ENCODE results near the gene FDX2. TPM values are rescaled to one million over a fixed set of nuclear protein-coding genes. Genes with fewer than 3 reads are reported as not detected.
A peak's percentile ranks its signal among the peaks of the same experiment; 100 is the strongest.

FDX2 gene
- total RNA-seq, 1 experiment from 2014 or later = 50.2 TPM

DNA sequence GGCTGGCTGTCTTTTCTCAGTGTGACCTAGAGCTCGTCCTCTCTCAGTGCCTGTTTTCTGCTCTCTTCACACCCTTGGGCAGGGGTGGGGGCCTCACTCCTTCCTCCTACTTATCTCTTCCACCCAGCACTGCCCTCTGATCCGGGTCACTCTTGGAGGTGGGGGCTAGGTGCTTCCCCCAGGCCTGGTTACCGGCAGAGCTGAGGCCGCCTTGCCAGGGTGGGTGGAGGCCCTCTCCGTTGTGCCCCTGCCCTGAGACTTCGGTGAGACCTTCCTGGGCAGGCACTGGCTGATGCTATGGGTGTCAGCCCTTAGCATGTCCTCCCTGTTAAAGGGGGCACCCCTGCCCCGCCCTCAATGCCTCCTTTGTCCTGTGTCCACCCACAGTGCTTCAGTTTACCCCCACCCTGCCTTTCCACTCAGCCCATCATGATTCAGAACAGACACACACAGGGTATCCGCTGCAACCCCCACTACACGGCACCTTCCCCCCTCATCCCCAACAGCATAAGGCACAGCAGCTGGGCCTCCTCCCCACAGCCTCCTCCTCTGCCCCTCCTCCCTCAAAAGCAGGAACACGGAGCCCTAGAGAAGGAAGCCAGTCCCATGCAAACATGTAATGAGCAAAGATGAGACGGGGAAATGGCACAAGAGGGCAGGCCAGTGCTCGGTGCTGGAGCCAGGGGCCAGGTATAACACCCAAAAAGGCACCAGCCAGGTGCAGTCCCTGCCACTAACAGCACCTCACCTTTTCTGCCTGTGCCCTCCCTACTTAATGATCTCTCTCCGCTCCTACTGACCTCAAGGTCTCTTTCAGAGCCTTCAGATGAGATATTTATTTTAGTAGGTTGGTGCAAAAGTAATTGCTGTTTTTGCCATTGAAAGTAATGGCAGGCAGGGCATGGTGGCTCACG lies 16.0 kb downstream of the FDX2 start:
- no peak for DNase-seq (ENCODE audit: low spot score)

DNA sequence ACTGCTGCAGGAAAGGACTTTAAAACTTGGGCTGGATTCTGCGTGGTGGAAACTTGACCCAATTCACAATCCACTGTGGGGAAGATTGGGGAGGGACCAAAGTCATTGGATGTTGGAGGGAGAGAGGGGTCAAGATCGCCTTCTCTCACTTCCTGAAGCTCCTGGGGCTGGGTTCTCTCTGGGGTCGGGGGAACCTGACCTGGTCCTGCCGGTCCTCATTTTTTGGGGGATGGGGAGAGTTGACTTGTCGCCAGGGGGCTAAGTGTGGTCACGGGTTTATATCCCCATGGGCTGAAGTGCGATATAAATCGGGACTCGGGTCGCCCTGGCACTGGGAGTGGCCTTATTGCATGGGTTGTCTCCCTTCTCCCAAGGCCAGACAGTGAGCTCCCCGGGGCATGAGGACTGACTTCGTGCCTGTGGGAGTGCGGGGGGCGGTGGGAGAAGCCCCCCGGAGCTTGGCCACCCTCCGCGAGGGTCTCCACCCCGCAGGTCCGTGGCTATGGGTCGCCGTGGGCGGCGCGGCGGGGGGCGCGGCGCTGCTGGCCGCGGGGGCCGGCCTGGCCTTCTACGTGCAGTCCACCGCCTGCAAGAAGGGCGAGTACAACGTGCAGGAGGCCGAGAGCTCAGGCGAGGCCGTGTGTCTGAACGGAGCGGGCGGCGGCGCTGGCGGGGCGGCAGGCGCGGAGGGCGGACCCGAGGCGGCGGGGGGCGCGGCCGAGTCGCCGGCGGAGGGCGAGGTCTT lies 19.8 kb downstream of the FDX2 start:
- no peak for DNase-seq (ENCODE audit: low spot score)

DNA sequence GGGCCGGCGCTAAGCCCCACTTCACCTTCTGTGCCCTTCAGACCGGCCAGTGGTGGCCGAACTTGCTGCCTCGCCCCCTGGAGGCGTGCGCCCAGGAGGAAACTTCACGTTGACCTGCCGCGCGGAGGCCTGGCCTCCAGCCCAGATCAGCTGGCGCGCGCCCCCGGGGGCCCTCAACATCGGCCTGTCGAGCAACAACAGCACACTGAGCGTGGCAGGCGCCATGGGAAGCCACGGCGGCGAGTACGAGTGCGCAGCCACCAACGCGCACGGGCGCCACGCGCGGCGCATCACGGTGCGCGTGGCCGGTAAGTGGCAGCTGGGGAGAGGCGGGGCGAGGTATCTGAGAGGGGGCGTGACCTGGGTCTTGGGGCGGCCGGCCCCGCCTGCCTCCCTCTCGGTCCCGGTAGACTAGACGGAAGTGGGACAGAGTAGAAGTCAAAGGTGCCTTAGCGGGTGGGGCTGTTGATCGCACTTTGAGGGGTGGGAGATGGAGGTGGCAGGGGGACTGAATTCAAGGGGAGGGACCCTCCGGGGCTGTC lies 20.4 kb downstream of the FDX2 start:
- DNase-seq (ENCODE audit: low spot score) = no peak

DNA sequence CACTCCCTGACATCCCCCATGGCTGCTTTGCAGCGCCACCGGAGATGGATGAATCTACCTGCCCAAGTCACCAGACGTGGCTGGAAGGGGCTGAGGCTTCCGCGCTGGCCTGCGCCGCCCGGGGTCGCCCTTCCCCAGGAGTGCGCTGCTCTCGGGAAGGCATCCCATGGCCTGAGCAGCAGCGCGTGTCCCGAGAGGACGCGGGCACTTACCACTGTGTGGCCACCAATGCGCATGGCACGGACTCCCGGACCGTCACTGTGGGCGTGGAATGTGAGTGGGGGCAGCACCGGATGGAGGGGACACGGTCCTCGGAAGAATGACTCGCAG lies 21.5 kb downstream of the FDX2 start:
- no peak for DNase-seq (ENCODE audit: low spot score)

DNA sequence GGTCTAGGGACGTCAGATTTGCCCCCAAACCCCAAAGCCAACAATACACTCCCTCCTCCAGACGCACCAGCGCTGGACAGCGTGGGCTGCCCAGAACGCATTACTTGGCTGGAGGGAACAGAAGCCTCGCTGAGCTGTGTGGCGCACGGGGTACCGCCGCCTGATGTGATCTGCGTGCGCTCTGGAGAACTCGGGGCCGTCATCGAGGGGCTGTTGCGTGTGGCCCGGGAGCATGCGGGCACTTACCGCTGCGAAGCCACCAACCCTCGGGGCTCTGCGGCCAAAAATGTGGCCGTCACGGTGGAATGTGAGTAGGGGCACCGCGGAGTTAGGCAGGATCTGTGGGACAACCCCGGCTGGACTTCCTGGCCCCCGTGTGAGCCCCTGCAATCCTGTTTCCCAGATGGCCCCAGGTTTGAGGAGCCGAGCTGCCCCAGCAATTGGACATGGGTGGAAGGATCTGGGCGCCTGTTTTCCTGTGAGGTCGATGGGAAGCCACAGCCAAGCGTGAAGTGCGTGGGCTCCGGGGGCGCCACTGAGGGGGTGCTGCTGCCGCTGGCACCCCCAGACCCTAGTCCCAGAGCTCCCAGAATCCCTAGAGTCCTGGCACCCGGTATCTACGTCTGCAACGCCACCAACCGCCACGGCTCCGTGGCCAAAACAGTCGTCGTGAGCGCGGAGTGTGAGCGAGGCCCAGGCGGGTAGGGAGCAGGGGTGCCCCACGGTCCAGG lies 22.0 kb downstream of the FDX2 start:
- DNase-seq (ENCODE audit: low spot score) = no peak

DNA sequence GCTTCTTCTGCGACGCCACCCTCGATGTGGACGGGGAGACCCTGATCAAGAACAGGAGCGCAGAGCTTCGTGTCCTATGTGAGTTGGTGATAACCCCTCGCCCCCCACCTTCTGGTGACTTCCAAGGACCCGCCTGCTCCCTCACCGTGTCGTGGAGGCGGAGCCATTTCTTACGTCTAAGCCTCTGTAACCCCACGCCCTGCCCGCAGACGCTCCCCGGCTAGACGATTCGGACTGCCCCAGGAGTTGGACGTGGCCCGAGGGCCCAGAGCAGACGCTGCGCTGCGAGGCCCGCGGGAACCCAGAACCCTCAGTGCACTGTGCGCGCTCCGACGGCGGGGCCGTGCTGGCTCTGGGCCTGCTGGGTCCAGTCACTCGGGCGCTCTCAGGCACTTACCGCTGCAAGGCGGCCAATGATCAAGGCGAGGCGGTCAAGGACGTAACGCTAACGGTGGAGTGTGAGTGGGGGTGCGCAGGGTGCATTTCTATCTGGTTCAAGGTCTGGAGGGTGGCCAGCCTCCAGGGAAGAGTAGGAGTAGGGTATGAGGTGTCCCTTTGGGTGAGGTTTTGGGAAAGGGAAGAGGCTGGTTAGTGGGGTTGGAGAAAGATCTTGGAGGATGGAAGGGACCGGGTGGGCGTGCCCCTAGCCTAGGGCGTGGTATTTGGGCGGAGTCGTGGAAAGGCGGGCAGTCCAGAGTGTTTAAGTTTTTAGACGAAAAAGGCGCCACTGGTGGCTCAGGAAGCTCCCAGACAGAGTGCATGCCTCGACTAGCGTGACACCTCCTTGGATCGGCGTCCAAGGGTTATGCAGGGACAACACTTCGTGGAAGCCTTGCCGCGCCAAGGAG lies 22.8 kb downstream of the FDX2 start:
- no peak for DNase-seq (ENCODE audit: low spot score)

DNA sequence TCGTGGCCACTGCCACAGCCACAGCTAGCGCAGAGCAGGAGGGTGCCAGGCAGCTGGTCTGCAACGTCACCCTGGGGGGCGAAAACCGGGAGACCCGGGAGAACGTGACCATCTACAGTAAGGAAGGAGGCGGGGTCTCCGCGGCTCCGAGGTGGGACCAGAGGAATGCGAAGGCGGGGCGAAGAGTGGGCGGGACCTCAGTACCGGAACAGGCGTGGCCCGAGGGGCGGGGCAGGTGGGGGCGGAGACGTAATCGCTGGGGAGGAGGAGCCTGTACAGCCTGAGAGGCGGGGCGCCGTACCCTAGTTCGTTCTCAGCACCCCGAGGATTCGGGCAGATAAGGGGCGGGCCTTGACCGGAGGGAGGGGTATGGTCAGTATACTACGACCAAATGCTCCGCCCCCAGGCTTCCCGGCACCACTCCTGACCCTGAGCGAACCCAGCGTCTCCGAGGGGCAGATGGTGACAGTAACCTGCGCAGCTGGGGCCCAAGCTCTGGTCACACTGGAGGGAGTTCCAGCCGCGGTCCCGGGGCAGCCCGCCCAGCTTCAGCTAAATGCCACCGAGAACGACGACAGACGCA lies 23.5 kb downstream of the FDX2 start:
- DNase-seq (ENCODE audit: low spot score) = peak; percentile 78

DNA sequence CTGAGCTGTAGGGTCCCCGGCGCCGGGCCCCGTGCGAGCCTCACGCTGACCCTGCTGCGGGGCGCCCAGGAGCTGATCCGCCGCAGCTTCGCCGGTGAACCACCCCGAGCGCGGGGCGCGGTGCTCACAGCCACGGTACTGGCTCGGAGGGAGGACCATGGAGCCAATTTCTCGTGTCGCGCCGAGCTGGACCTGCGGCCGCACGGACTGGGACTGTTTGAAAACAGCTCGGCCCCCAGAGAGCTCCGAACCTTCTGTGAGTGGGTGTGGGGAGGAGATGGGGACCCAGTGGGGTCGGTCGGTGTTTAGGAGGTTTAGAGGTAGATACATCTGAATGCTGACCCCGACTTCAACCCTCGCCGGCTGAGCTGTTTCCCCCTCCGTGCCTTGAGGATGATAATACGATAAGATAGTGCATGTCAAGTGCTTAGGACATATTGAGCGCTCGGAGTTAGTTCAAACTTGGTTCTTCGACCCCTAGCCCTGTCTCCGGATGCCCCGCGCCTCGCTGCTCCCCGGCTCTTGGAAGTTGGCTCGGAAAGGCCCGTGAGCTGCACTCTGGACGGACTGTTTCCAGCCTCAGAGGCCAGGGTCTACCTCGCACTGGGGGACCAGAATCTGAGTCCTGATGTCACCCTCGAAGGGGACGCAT lies 24.1 kb downstream of the FDX2 start:
- DNase-seq (ENCODE audit: low spot score) = no peak

DNA sequence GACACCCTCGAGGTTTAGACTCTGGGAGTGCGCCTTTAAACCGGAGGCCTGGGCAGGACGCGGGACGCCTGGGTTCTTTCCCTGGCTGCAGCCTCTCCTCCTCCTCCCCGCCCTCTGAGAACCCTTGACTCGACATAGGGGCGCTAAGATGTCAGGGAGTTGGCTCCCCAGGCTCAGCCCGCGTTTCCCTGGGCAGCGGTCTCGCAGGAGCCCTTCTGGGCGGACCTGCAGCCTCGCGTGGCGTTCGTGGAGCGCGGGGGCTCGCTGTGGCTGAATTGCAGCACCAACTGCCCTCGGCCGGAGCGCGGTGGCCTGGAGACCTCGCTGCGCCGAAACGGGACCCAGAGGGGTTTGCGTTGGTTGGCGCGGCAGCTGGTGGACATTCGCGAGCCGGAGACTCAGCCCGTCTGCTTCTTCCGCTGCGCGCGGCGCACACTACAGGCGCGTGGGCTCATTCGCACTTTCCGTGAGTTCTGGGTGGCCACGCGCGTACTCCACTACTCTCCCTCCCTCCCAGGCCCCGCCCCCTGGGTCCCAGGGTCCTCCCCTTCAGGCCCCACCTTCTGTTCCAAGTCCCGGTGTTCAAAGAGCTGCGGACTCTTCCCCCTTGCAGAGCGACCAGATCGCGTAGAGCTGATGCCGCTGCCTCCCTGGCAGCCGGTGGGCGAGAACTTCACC lies 24.8 kb downstream of the FDX2 start:
- DNase-seq (ENCODE audit: low spot score) = no peak

DNA sequence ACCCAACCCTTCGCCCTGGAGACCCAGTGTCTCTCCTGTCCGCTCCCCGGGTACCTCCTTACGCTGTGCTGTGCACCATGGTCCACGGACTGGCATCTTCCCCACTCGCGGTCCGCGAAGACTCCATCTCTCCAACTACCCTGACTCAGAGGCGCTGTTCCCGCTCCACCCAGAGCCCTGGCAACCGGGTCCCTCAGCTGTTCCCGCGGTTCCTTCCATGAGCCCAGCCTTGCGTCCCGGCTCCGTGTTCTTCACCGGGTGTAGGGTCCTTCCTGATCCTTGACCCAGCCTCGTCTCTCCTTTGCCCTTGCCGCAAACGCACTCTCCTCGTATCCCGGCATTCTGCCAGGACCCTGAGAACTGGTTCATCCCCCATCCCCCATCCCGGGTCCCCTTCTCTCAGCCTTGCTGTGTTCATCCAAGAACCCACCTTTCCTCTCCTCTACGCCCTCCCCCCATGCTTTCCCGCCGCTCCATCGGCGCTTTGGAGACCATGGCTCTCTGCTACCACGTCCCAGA lies 25.4 kb downstream of the FDX2 start:
- no peak for DNase-seq (ENCODE audit: low spot score)

DNA sequence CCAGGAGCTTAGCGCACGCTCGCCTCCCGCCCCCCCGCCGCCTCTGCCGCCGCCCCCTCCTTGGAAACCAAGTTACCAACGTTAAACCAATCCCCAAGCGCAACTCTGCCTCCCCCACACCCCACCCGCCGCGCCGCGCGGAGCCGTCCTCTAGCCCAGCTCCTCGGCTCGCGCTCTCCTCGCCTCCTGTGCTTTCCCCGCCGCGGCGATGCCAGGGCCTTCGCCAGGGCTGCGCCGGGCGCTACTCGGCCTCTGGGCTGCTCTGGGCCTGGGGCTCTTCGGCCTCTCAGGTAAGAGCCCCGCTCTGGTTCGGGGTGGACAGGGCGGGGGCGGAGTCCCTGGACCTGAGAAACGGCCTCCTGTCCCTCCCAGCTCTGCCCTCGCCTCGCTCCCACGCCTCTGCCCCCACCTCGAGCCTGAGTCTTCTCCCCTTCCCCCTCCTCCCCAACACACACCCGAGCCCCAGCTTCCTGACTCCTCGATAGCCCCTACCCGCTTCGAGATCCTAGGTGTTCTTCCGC lies 25.9 kb downstream of the FDX2 start, which contains the start of gene ICAM5:
Gene ICAM5 (plus strand): TSS at position 117 of the 521 bp plus-strand sequence. CDS start 92 bp downstream, at position 209.
- DNase-seq (ENCODE audit: low spot score) = no peak

DNA sequence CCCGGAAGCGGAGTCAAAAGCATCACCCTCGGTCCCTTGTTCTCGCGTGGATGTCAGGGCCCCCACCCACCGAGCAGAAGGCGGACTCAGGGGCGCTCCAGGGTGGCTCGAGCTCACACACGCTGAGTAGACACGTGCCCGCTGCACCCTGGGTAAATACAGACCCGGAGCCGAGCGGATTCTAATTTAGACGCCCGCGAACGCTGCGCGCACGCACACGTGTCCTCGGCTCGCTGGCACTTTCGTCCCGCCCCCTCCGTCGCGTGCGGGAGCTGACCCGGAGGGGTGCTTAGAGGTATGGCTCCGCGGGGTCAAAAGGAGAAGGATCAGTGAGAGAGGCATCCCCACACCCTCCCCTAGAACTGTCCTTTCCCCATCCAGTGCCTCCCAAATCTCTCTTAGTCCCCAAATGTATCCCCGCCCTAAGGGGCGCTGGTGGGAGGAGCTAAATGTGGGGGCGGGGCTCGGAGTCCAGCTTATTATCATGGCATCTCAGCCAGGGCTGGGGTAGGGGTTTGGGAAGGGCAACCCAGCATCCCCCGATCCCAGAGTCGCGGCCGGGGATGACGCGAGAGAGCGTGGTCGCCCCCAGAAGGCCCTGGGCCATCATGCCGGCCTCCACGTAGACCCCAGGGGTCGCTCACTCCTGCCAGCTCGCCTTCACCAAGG lies 26.5 kb downstream of the FDX2 start:
- peak; percentile 53 for DNase-seq (ENCODE audit: low spot score)

DNA sequence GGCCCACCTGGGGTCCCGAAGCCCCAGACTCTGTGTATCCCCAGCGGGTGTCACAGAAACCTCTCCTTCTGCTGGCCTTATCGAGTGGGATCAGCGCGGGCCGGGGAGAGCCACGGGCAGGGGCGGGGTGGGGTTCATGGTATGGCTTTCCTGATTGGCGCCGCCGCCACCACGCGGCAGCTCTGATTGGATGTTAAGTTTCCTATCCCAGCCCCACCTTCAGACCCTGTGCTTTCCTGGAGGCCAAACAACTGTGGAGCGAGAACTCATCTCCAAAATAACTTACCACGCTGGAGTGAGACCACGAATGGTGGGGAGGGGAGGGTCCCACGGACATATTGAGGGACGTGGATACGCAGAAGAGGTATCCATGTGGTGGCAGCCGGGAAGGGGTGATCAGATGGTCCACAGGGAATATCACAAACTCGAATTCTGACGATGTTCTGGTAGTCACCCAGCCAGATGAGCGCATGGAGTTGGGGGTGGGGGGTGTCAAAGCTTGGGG lies 27.1 kb downstream of the FDX2 start:
- peak; percentile 71 for DNase-seq (ENCODE audit: low spot score)

DNA sequence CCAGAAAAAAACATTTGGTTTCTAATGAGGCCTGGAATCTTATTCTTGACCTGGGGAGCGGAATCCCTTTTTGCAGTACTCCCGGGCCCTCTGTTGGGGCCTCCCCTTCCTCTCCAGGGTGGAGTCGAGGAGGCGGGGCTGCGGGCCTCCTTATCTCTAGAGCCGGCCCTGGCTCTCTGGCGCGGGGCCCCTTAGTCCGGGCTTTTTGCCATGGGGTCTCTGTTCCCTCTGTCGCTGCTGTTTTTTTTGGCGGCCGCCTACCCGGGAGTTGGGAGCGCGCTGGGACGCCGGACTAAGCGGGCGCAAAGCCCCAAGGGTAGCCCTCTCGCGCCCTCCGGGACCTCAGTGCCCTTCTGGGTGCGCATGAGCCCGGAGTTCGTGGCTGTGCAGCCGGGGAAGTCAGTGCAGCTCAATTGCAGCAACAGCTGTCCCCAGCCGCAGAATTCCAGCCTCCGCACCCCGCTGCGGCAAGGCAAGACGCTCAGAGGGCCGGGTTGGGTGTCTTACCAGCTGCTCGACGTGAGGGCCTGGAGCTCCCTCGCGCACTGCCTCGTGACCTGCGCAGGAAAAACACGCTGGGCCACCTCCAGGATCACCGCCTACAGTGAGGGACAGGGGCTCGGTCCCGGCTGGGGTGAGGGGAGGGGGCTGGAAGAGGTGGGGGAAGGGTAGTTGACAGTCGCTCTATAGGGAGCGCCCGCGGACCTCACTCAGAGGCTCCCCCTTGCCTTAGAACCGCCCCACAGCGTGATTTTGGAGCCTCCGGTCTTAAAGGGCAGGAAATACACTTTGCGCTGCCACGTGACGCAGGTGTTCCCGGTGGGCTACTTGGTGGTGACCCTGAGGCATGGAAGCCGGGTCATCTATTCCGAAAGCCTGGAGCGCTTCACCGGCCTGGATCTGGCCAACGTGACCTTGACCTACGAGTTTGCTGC lies 28.7 kb downstream of the FDX2 start, which contains the start of gene ICAM4:
Gene ICAM4 (plus strand): TSS at position 153 of the 935 bp plus-strand sequence. CDS start 58 bp downstream, at position 211.
- no peak for DNase-seq (ENCODE audit: low spot score)

DNA sequence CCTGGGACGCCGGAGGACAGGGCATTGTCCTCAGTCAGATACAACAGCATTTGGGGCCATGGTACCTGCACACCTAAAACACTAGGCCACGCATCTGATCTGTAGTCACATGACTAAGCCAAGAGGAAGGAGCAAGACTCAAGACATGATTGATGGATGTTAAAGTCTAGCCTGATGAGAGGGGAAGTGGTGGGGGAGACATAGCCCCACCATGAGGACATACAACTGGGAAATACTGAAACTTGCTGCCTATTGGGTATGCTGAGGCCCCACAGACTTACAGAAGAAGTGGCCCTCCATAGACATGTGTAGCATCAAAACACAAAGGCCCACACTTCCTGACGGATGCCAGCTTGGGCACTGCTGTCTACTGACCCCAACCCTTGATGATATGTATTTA lies 30.4 kb downstream of the FDX2 start:
- no peak for DNase-seq (ENCODE audit: low spot score)

DNA sequence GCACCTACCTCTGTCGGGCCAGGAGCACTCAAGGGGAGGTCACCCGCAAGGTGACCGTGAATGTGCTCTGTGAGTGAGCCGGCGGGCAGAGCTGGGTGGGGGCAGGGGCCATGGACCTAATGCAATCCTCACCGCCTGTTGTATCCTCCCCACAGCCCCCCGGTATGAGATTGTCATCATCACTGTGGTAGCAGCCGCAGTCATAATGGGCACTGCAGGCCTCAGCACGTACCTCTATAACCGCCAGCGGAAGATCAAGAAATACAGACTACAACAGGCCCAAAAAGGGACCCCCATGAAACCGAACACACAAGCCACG lies 30.9 kb downstream of the FDX2 start:
- DNase-seq (ENCODE audit: low spot score) = no peak
